Right atrium auricular region (tissue), 2 donors: ENCODE results near the gene GMFB. TPM values are rescaled to one million over a fixed set of nuclear protein-coding genes. Genes with fewer than 3 reads are reported as not detected.

ENCODE experiments used
- DNase-seq: peaks from one replicate; pipeline ENCODE4 v3.0.0-alpha.2; 2019; ENCODE audit warnings: low spot score
- H3K27ac ChIP-seq, 2 donors: fragments of 200-600 bp; sonication (generic); 1 replicate in 1 of 2; 2 replicates in 1 of 2; pipeline ENCODE4 v1.5.1; 2016 to 2019
- H3K27me3 ChIP-seq, 2 donors: fragments of 200-600 bp; sonication (generic); one replicate each; pipeline versions ENCODE4 v1.5.1 to v1.6.0; 2017 to 2019
- H3K36me3 ChIP-seq: fragments of 200-600 bp; sonication (generic); one replicate; pipeline ENCODE4 v1.5.1; 2016
- H3K4me1 ChIP-seq, 2 donors: fragments of 200-600 bp; sonication (generic); one replicate each; pipeline versions ENCODE4 v1.5.1 to v1.6.0; 2017 to 2019
- H3K4me3 ChIP-seq, 2 donors: fragments of 200-600 bp; sonication (generic); 1 replicate in 1 of 2; 2 replicates in 1 of 2; pipeline ENCODE4 v1.5.1; 2017 to 2019; ENCODE audit warnings: mild to moderate bottlenecking in 1 of 2, moderate library complexity in 1 of 2
- H3K9me3 ChIP-seq, 2 donors: fragments of 200-600 bp; sonication (generic); one replicate each; pipeline ENCODE4 v1.5.1; 2019
- CTCF ChIP-seq, 2 donors: fragments of 200-600 bp; sonication (generic); IDR thresholded peaks; one replicate each; pipeline ENCODE4 v1.5.1; 2019; ENCODE audit warnings: antibody characterized with exemption in 2 of 2
- total RNA-seq, 2 donors: library from RNA; depleted of rRNA; stranded (reverse); fragments of >200 nt; gene quantifications; one replicate each; pipeline ENCODE4 v1.1.0, GENCODE V29; 2016

The GMFB gene
- total RNA-seq, 2 donors from 2014 or later, result 28.0 to 29.4 TPM

- peaks cover 8% of the 10 kb centered on the region for H3K36me3 ChIP-seq
- H3K27me3 ChIP-seq, result no peaks in the 10 kb centered on the region
- H3K27ac ChIP-seq, result no peak overlapping the region
- DNase-seq, result no peak
- no peaks in the 10 kb centered on the region for H3K9me3 ChIP-seq
- H3K4me3 ChIP-seq, result no peak overlapping the region
- peaks cover 0 to 21% of the 10 kb centered on the region in 2 donors for H3K4me1 ChIP-seq
- no peak for TF ChIP-seq CTCF (IDR thresholded peaks at IDR 0.05)
Observed at GRCh38 chr14:54478636-54479215, 10.1 kb downstream of the GMFB start.

GRCh38 chr14:54475911-54476310 lies 12.9 kb downstream of the GMFB start:
- Histone ChIP-seq H3K27me3 (no peaks in the 10 kb centered on the region), H3K9me3 (no peaks in the 10 kb centered on the region), H3K4me3 (no peak overlapping the region), H3K36me3 (no peaks in the 10 kb centered on the region), H3K27ac (no peak overlapping the region), H3K4me1 (peaks cover 0 to 12% of the 10 kb centered on the region in 2 donors)
- DNase-seq, result no peak
- TF ChIP-seq CTCF (IDR thresholded peaks at IDR 0.05), result no peak

- no peak overlapping the region for H3K4me3 ChIP-seq
- no peaks in the 10 kb centered on the region for H3K36me3 ChIP-seq
- no peak overlapping the region for H3K27ac ChIP-seq
- no peak for DNase-seq
- no peak for TF ChIP-seq CTCF (IDR thresholded peaks at IDR 0.05)
- H3K4me1 ChIP-seq, result peaks cover 0 to 12% of the 10 kb centered on the region in 2 donors
- no peaks in the 10 kb centered on the region for H3K27me3 ChIP-seq
- no peaks in the 10 kb centered on the region for H3K9me3 ChIP-seq
Observed at GRCh38 chr14:54475187-54475899, 13.4 kb downstream of the GMFB start.

GRCh38 chr14:54474232-54474793 lies 14.5 kb downstream of the GMFB start:
- no peak overlapping the region for H3K27ac ChIP-seq
- peaks cover 0 to 12% of the 10 kb centered on the region in 2 donors for H3K4me1 ChIP-seq
- no peak for TF ChIP-seq CTCF (IDR thresholded peaks at IDR 0.05)
- no peaks in the 10 kb centered on the region for H3K9me3 ChIP-seq
- no peak for DNase-seq
- H3K4me3 ChIP-seq, result no peak overlapping the region
- H3K27me3 ChIP-seq, result no peaks in the 10 kb centered on the region
- no peaks in the 10 kb centered on the region for H3K36me3 ChIP-seq

- peaks cover 0 to 12% of the 10 kb centered on the region in 2 donors for H3K4me1 ChIP-seq
- no peak for DNase-seq
- no peaks in the 10 kb centered on the region for H3K27me3 ChIP-seq
- H3K27ac ChIP-seq, result peak overlapping the region; percentile 61 to 64
- H3K9me3 ChIP-seq, result peaks cover 0 to 4% of the 10 kb centered on the region in 2 donors
- H3K36me3 ChIP-seq, result no peaks in the 10 kb centered on the region
- no peak overlapping the region for H3K4me3 ChIP-seq
- TF ChIP-seq CTCF (IDR thresholded peaks at IDR 0.05), result no peak
Observed at GRCh38 chr14:54472315-54472714, 16.5 kb downstream of the GMFB start.
